SK-N-SH (cell line): ENCODE results near the gene RHOBTB3. TPM values are rescaled to one million over a fixed set of nuclear protein-coding genes. Genes with fewer than 3 reads are reported as not detected.

Experiments
- CTCF ChIA-PET: fragments of 300-600, 350-600 bp; formaldehyde crosslinking; extraction: SDS; loops from one replicate; lab custom pipeline; 2021; lab: Yijun Ruan, JAX
- POLR2A ChIA-PET: fragments of 350-600 bp; sonication (Branson Sonifier 250); formaldehyde crosslinking; extraction: SDS; loops from one replicate; lab custom pipeline; 2020; ENCODE audit warnings: antibody characterized with exemption, inconsistent platforms; lab: Yijun Ruan, JAX
- DNase-seq: peaks from one replicate; pipeline ENCODE4 v3.0.0; 2012
- H2AFZ ChIP-seq: fragments of 200-600 bp; sonication (generic); 2 replicates; pipeline ENCODE4 v1.8.1; 2016; ENCODE audit warnings: antibody characterized with exemption, mild to moderate bottlenecking, low read depth
- H3F3A ChIP-seq: fragments of 200-600 bp; sonication (generic); replicated peaks from 2 replicates; pipeline ENCODE3; 2016; ENCODE audit warnings: antibody characterized with exemption, mild to moderate bottlenecking; ENCODE audit not compliant: insufficient read depth
- H3K27ac ChIP-seq, 2 experiments: fragments of 200-500 bp in 1 of 2; fragments of 200-600 bp in 1 of 2; sonication (Bioruptor generic) in 1 of 2; sonication (generic), shearing (Covaris generic) in 1 of 2; 2 replicates each; pipeline versions ENCODE4 v1.5.1 to v1.6.1; 2014 to 2016; ENCODE audit warnings: low read depth in 2 of 2, inconsistent platforms in 1 of 2, low read length in 1 of 2, mild to moderate bottlenecking in 1 of 2, mixed read lengths in 1 of 2
- H3K27me3 ChIP-seq: fragments of 200-600 bp; sonication (generic), shearing (Covaris generic); 2 replicates; pipeline ENCODE4 v1.6.1; 2016; ENCODE audit warnings: mixed run types; ENCODE audit not compliant: insufficient read depth
- H3K36me3 ChIP-seq, 2 experiments: fragments of 200-500 bp in 1 of 2; fragments of 200-600 bp in 1 of 2; sonication (Bioruptor generic) in 1 of 2; sonication (generic) in 1 of 2; replicated peaks in 1 of 2; 2 replicates each; pipeline versions ENCODE3 to v1.5.1; 2014 to 2016; ENCODE audit warnings: low read length in 1 of 2, mild to moderate bottlenecking in 1 of 2; ENCODE audit not compliant: insufficient read depth in 2 of 2, control insufficient read depth in 1 of 2
- H3K4me1 ChIP-seq, 2 experiments: fragments of 200-500 bp in 1 of 2; fragments of 200-600 bp in 1 of 2; sonication (Bioruptor generic) in 1 of 2; sonication (generic), shearing (Covaris generic) in 1 of 2; 2 replicates each; pipeline versions ENCODE4 v1.5.1 to v1.6.1; 2014 to 2016; ENCODE audit warnings: low read depth in 1 of 2, low read length in 1 of 2, mixed run types in 1 of 2; ENCODE audit not compliant: insufficient read depth in 2 of 2, control insufficient read depth in 1 of 2
- H3K4me2 ChIP-seq: fragments of 200-600 bp; sonication (generic), shearing (Covaris generic); 2 replicates; pipeline ENCODE4 v1.6.1; 2017; ENCODE audit warnings: mixed run types
- H3K4me3 ChIP-seq, 2 experiments: fragments of 200-500 bp in 1 of 2; fragments of 200-600 bp in 1 of 2; sonication (Bioruptor generic) in 1 of 2; sonication (generic), shearing (Covaris generic) in 1 of 2; 2 replicates each; pipeline versions ENCODE4 v1.5.1 to v1.8.1; 2014 to 2016; ENCODE audit warnings: low read depth in 2 of 2, inconsistent platforms in 1 of 2, low read length in 1 of 2, mild to moderate bottlenecking in 1 of 2, mixed read lengths in 1 of 2, moderate library complexity in 1 of 2
- H3K79me2 ChIP-seq: fragments of 200-600 bp; sonication (generic); 2 replicates; pipeline ENCODE4 v1.8.1; 2017; ENCODE audit warnings: mild to moderate bottlenecking; ENCODE audit not compliant: insufficient read depth
- H3K9ac ChIP-seq: fragments of 200-600 bp; sonication (generic); 2 replicates; pipeline ENCODE4 v1.6.1; 2017; ENCODE audit warnings: mixed run types
- H3K9me2 ChIP-seq: fragments of 200-600 bp; sonication (generic); 2 replicates; pipeline ENCODE4 v1.6.1; 2017; ENCODE audit warnings: mixed run types
- H3K9me3 ChIP-seq: fragments of 200-600 bp; sonication (generic); 2 replicates; pipeline ENCODE4 v1.6.1; 2017; ENCODE audit warnings: mixed run types, mild to moderate bottlenecking, moderate library complexity
- H4K20me1 ChIP-seq: fragments of 200-600 bp; sonication (generic); 2 replicates; pipeline ENCODE4 v1.6.1; 2017; ENCODE audit warnings: mild to moderate bottlenecking, mixed run types; ENCODE audit not compliant: insufficient read depth
- CHD2 ChIP-seq: fragments of 150-350 bp; IDR thresholded peaks from 2 replicates; pipeline ENCODE4 v1.6.1; 2018; ENCODE audit warnings: low read length; ENCODE audit not compliant: partially characterized antibody
- CTCF ChIP-seq: fragments of 200-600 bp; sonication (generic); IDR thresholded peaks from 2 replicates; pipeline ENCODE4 v1.6.1; 2017; ENCODE audit warnings: antibody characterized with exemption, mild to moderate bottlenecking, moderate library complexity
- EZH2phosphoT487 ChIP-seq: fragments of 200-600 bp; sonication (generic); IDR thresholded peaks from 2 replicates; pipeline ENCODE4 v1.6.1; 2017; ENCODE audit warnings: low read depth, mixed run types, mild to moderate bottlenecking, antibody characterized with exemption, moderate library complexity, borderline replicate concordance
- IRF3 ChIP-seq: fragments of 150-350 bp; IDR thresholded peaks from 2 replicates; pipeline ENCODE4 v1.6.1; 2016; ENCODE audit warnings: mild to moderate bottlenecking, low read depth, low read length
- JUND ChIP-seq: IDR thresholded peaks from 2 replicates; pipeline ENCODE4 v1.4.0; 2012
- MAX ChIP-seq: IDR thresholded peaks from 2 replicates; pipeline ENCODE4 v1.4.0; 2012; ENCODE audit warnings: low read depth
- NFIC ChIP-seq: IDR thresholded peaks from 2 replicates; pipeline ENCODE4 v1.4.0; 2012; ENCODE audit warnings: borderline replicate concordance
- RAD21 ChIP-seq: IDR thresholded peaks from 2 replicates; pipeline ENCODE4 v1.6.1; 2012; ENCODE audit warnings: mild to moderate bottlenecking, low read length
- RCOR1 ChIP-seq: fragments of 150-350 bp; IDR thresholded peaks from 2 replicates; pipeline ENCODE4 v1.6.1; 2017; ENCODE audit warnings: antibody characterized with exemption, low read length
- REST ChIP-seq: IDR thresholded peaks from 2 replicates; pipeline ENCODE4 v1.6.1; 2012; ENCODE audit warnings: mild to moderate bottlenecking, low read depth, low read length, moderate library complexity
- RFX5 ChIP-seq: IDR thresholded peaks from 2 replicates; pipeline ENCODE4 v1.6.1; 2012; ENCODE audit warnings: mild to moderate bottlenecking, improper control_type of control experiment, low read length
- RXRA ChIP-seq: IDR thresholded peaks from 2 replicates; pipeline ENCODE4 v1.4.0; 2012; ENCODE audit warnings: low read depth, mild to moderate bottlenecking, borderline replicate concordance
- SMC3 ChIP-seq: IDR thresholded peaks from 2 replicates; pipeline ENCODE4 v1.6.1; 2012; ENCODE audit warnings: low read depth, low read length, improper control_type of control experiment
- TAF1 ChIP-seq: IDR thresholded peaks from 2 replicates; pipeline ENCODE4 v1.6.1; 2012; ENCODE audit warnings: low read depth, mild to moderate bottlenecking, low read length, moderate library complexity, borderline replicate concordance
- TCF12 ChIP-seq: IDR thresholded peaks from 2 replicates; pipeline ENCODE4 v1.4.0; 2012
- USF1 ChIP-seq: IDR thresholded peaks from 2 replicates; pipeline ENCODE4 v1.4.0; 2012; ENCODE audit warnings: low read depth, borderline replicate concordance
- whole genome bisulfite sequencing: methylation state at CpG from one replicate; pipeline ENCODE4 v1.1.6; 2017; ENCODE audit warnings: low lambda C conversion rate; 5-methylcytosine and 5-hydroxymethylcytosine counted together
- polyA plus RNA-seq, 3 experiments: library from polyadenylated mRNA; depleted of rRNA; stranded (reverse); fragments of >200 nt; gene quantifications; 2 replicates each; pipeline ENCODE4 v1.2.3, GENCODE V29; 2012

RHOBTB3 gene
- polyA plus RNA-seq, 1 of the 3 experiments (the other 2 are of a cell fraction), result 59.3 TPM

DNA sequence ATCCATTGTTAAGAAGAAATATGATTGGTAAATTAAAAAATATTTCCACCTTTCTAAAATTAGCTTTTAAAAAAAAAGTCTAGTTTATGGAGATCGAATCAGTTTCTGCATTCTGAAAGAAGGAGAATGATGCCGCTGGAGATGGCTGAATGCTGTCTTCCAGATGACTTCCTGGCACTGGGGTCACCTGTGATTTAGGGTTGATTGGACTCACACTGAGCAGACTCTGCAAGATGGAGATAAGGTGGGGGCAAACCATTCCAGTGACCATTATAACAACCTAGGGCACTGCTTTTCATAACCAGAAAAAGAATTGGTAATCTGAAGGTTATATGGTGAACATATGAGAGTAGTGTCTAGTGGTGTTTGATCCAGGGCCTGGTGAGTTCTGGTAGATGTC is 40.8 kb downstream of the RHOBTB3 start:
- no peak overlapping the region for H3K4me2 ChIP-seq
- no peak overlapping the region; a peak in 2 of 4 replicates for H3K27ac ChIP-seq
- no peak overlapping the region for H3K9ac ChIP-seq
- H3K9me2 ChIP-seq, result no peaks in the 10 kb centered on the region
- no peaks in the 10 kb centered on the region for H3K27me3 ChIP-seq
- no peak for DNase-seq
- H4K20me1 ChIP-seq, result no peaks in the 10 kb centered on the region
- no peak overlapping the region for H2AFZ ChIP-seq
- peaks cover 10% of the 10 kb centered on the region for H3F3A ChIP-seq
- POLR2A ChIA-PET, result no interaction called here
- H3K4me1 ChIP-seq, result peaks cover 9 to 15% of the 10 kb centered on the region in 2 experiments; a peak in 3 of 4 replicates
- H3K9me3 ChIP-seq, result no peaks in the 10 kb centered on the region
- CTCF ChIA-PET, result interaction anchor here (0.8 to 3.5 kb wide), 5 partner anchors 10 to 108 kb away, joined by 3 to 33 read pairs (median 8); no protein-coding TSS in a partner anchor
- peaks cover 29 to 44% of the 10 kb centered on the region in 2 experiments for H3K36me3 ChIP-seq
- H3K79me2 ChIP-seq, result no peaks in the 10 kb centered on the region
- no peak overlapping the region for H3K4me3 ChIP-seq
- 97% methylated on average over 2 of the region's 2 CpGs for WGBS
- TF ChIP-seq CTCF, result no peak
- TF ChIP-seq MAX, result no peak
- TF ChIP-seq RXRA, result no peak
- TF ChIP-seq REST, result no peak
- no peak for TF ChIP-seq RCOR1
- no peak for TF ChIP-seq JUND
- TF ChIP-seq TAF1, result no peak
- no peak for TF ChIP-seq RFX5
- no peak for TF ChIP-seq IRF3
- TF ChIP-seq CHD2, result no peak
- no peak for TF ChIP-seq TCF12
- TF ChIP-seq RAD21, result no peak
- no peak for TF ChIP-seq EZH2phosphoT487
- no peak for TF ChIP-seq USF1
- no peak for TF ChIP-seq NFIC
- no peak for TF ChIP-seq SMC3
